Calu3 (cell line): ENCODE data around the gene CDSN. TPM values are rescaled to one million over a fixed set of nuclear protein-coding genes. Genes with fewer than 3 reads are reported as not detected.

Experiments
- BruUV-seq: library from RNA; stranded (reverse); fragments of 400-500 nt; replicated peaks from 2 replicates; lab custom pipeline; 2021; lab: Mats Ljungman, UMichigan
- CTCF ChIA-PET: fragments of 300-600 bp; sonication (Branson Sonifier 250); formaldehyde crosslinking; loops from one replicate; lab custom pipeline; 2022; ENCODE audit warnings: antibody characterized with exemption; lab: Charles Lee
- DNase-seq: peaks from one replicate; pipeline ENCODE4 v3.0.0; 2022
- H3K27ac Mint-ChIP-seq: one replicate; pipeline ENCODE4 v1.8.0; 2022; ENCODE audit warnings: mixed read lengths; ENCODE audit not compliant: unreplicated experiment
- H3K27me3 Mint-ChIP-seq: one replicate; pipeline ENCODE4 v1.8.0; 2022; ENCODE audit warnings: mixed read lengths; ENCODE audit not compliant: unreplicated experiment
- H3K36me3 Mint-ChIP-seq: one replicate; pipeline ENCODE4 v1.8.0; 2022; ENCODE audit warnings: mild to moderate bottlenecking, moderate library complexity, mixed read lengths; ENCODE audit not compliant: insufficient read depth, unreplicated experiment
- H3K4me1 Mint-ChIP-seq: one replicate; pipeline ENCODE4 v1.8.0; 2022; ENCODE audit warnings: mild to moderate bottlenecking, low read depth, mixed read lengths; ENCODE audit not compliant: unreplicated experiment
- H3K4me3 Mint-ChIP-seq: one replicate; pipeline ENCODE4 v1.8.0; 2022; ENCODE audit warnings: mild to moderate bottlenecking, low read depth, moderate library complexity, mixed read lengths; ENCODE audit not compliant: unreplicated experiment
- H3K9me3 Mint-ChIP-seq: one replicate; pipeline ENCODE4 v1.8.0; 2022; ENCODE audit warnings: low read depth, mixed read lengths; ENCODE audit not compliant: unreplicated experiment
- intact Hi-C: fragments of 100-400 bp; cut with micrococcal nuclease; formaldehyde crosslinking; loops from one replicate; pipeline ENCODE4 v1.10.0; 2022; ENCODE audit not compliant: unreplicated experiment
- total RNA-seq: library from RNA; stranded (reverse); gene quantifications from 2 replicates; pipeline ENCODE4 v1.2.3, GENCODE V29; 2022
- TF ChIP-seq, protein P1 (sequence below): fragments of 200-600 bp; IDR thresholded peaks from one replicate; pipeline ENCODE4 v1.8.0; 2022; ENCODE audit warnings: antibody characterized with exemption; ENCODE audit not compliant: unreplicated experiment

The CDSN gene
- total RNA-seq, 1 experiment from 2014 or later = 0.35 TPM

DNA sequence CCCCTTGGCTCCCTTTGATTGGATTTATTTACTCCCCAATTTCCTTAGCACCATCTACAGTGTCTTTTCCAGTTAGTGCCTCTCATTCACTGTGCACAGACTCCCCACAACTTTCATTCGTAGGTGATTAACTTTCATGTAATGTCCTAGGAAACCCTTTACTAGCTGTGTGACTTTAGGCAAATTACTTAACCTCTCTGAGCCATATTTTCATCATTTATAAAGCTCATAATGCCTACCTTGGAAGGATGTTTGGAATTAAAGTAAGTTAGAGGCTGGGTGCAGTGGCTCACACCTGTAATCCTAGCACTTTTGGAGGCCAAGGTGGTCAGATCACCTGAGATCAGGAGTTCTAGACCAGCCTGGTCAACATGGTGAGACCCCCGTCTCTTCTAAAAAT lies 28.0 kb downstream of the CDSN start:
- no peak for DNase-seq
- TF ChIP-seq, protein P1, sequence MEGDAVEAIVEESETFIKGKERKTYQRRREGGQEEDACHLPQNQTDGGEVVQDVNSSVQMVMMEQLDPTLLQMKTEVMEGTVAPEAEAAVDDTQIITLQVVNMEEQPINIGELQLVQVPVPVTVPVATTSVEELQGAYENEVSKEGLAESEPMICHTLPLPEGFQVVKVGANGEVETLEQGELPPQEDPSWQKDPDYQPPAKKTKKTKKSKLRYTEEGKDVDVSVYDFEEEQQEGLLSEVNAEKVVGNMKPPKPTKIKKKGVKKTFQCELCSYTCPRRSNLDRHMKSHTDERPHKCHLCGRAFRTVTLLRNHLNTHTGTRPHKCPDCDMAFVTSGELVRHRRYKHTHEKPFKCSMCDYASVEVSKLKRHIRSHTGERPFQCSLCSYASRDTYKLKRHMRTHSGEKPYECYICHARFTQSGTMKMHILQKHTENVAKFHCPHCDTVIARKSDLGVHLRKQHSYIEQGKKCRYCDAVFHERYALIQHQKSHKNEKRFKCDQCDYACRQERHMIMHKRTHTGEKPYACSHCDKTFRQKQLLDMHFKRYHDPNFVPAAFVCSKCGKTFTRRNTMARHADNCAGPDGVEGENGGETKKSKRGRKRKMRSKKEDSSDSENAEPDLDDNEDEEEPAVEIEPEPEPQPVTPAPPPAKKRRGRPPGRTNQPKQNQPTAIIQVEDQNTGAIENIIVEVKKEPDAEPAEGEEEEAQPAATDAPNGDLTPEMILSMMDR = no peak
- Mint-ChIP-seq H3K4me1 (peaks cover 36% of the 10 kb centered on the region), H3K27ac (no peak overlapping the region), H3K27me3 (no peaks in the 10 kb centered on the region), H3K4me3 (no peak overlapping the region), H3K36me3 (no peaks in the 10 kb centered on the region), H3K9me3 (no peaks in the 10 kb centered on the region)
- intact Hi-C loops = no loop called here
- CTCF ChIA-PET = interaction anchor here (0.6 to 4.3 kb wide), 7 partner anchors 11 to 287 kb away, joined by 3 to 22 read pairs (median 8); partner anchors contain the start of gene PSORS1C1
- BruUV-seq = no TSS peak

DNA sequence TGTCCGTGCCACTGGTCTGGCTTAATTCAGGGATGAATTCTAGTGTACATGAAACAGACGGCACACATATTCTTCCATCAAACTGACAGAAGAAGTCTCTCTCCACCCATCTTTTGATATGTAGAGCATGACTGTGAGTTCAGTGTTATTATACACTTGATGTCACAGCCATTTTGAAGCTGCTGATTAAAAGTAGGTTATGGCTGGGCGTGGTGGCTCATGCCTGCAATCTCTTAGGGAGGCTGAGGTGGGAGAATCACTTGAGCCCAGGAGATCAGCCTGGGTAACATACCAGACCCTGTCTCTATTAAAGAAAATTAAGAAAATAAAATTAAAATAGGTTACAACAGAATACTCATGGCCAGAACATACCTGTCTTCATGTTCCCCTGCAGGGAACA lies 28.6 kb downstream of the CDSN start:
- H3K9me3 Mint-ChIP-seq = no peaks in the 10 kb centered on the region
- BruUV-seq = no TSS peak
- H3K36me3 Mint-ChIP-seq = no peaks in the 10 kb centered on the region
- TF ChIP-seq, protein P1 = no peak
- intact Hi-C loops = no loop called here
- no peaks in the 10 kb centered on the region for H3K27me3 Mint-ChIP-seq
- no peak overlapping the region for H3K27ac Mint-ChIP-seq
- no peak for DNase-seq
- peaks cover 41% of the 10 kb centered on the region for H3K4me1 Mint-ChIP-seq
- CTCF ChIA-PET = interaction anchor here (0.6 to 4.3 kb wide), 6 partner anchors 12 to 288 kb away, joined by 3 to 22 read pairs (median 7); partner anchors contain the start of gene PSORS1C1
- H3K4me3 Mint-ChIP-seq = no peak overlapping the region

DNA sequence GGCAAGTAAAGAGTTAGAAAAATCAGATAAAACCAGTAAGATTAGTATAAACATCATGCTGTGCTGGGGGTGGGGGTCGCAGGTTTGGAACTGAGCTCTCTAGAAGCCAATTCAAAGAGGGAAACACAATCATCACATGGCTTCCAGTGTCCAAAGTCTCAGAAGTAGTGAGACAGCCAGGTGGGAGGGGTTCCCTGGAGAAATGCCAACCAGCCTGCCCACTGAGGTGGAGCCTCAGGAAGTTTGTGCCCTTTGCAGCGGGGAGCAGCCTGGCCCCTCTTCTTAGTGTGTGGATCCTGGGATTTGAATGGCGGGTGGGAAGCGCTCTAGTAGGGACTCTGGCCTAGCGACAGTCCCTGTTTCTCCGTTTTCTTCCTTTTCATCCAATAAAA lies 29.3 kb downstream of the CDSN start:
- CTCF ChIA-PET = interaction anchor here (0.7 to 4.3 kb wide), 4 partner anchors 11 to 148 kb away, joined by 3 to 22 read pairs (median 7); partner anchors contain the start of gene PSORS1C1
- H3K4me3 Mint-ChIP-seq = no peak overlapping the region
- no peak overlapping the region for H3K27ac Mint-ChIP-seq
- BruUV-seq = no TSS peak
- peaks cover 43% of the 10 kb centered on the region for H3K4me1 Mint-ChIP-seq
- H3K36me3 Mint-ChIP-seq = no peaks in the 10 kb centered on the region
- no peak for DNase-seq
- TF ChIP-seq, protein P1 = no peak
- H3K27me3 Mint-ChIP-seq = no peaks in the 10 kb centered on the region
- intact Hi-C loops = no loop called here
- no peaks in the 10 kb centered on the region for H3K9me3 Mint-ChIP-seq

DNA sequence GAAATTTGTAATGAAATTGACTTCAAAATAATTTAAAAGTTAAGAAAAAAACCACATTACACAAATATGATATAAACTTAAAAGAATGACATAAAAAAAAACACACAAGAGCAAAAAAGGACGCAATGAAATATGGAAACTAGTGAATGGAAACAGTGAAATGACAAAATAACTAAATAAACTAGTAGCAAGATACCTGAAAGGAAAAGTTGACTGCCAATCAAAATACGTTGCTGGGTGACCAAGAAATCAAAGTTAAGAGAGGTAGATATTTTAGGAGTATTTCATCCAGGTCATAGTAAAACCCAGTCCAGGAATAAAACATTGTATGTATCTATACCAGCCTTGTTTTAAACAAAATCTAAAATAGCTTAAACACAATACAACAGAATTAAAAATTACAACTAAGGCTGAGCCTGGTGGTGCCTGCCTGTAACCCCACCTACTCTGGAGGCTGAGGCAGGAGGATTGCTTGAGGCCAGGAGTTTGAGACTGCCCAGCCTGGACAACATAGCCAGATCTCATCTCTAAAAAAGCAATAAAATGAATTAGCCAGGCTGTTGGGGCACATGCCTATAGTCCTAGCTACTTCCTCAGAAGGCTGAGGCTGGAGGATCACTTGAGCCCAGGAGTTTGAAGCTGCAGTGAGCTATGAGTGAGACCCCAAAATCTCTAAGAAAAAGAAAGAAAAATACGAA lies 29.8 kb downstream of the CDSN start:
- intact Hi-C loops = no loop called here
- DNase-seq = no peak
- Mint-ChIP-seq H3K27me3 (no peaks in the 10 kb centered on the region), H3K4me3 (no peak overlapping the region), H3K4me1 (peaks cover 42% of the 10 kb centered on the region), H3K9me3 (no peaks in the 10 kb centered on the region), H3K36me3 (no peaks in the 10 kb centered on the region), H3K27ac (no peak overlapping the region)
- TF ChIP-seq, protein P1 = no peak
- no TSS peak for BruUV-seq
- CTCF ChIA-PET = interaction anchor here (0.7 to 4.3 kb wide), 4 partner anchors 11 to 148 kb away, joined by 3 to 22 read pairs (median 7); partner anchors contain the start of gene PSORS1C1
